Measurements from ENCODE around the gene CHD5.

The CHD5 gene

DNA sequence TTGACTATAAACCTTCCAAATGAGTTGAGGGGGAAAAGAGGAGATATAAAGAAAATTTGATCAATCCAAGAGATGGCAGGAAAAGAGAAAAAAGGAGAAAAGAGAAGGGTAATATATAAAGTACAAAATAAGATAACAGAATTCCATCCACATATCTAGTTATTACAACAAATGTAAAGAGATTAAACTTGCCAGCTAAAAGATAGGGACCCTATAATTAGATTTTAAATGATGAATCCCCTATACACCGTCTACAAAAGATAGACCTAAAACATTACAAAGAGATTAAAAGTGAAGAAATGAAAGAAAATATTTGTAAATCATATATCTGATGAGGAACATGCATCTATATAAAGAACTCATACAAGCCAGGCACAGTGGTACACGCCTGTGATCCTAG, 63.1 kb downstream of the CHD5 start:
- Histone ChIP-seq H3K27me3 (ENCODE audit: insufficient read depth, low read length) (no peaks in the 10 kb centered on the region), H3K27ac (ENCODE audit: low read depth, low read length) (no peak overlapping the region), H3K4me3 (ENCODE audit: low read length) (no peak overlapping the region), H3K36me3 (ENCODE audit: insufficient read depth, low read length) (no peaks in the 10 kb centered on the region), H3K9ac (ENCODE audit: low read depth, low read length) (no peak overlapping the region), H3K9me3 (ENCODE audit: insufficient read depth, low read depth, low read length) (peaks cover 11% of the 10 kb centered on the region; the same call in 1 of the 2 replicates), H3K4me1 (ENCODE audit: insufficient read depth, low read length) (no peaks in the 10 kb centered on the region)
- WGBS = 82% methylated on average over 1 of the region's 2 CpGs

DNA sequence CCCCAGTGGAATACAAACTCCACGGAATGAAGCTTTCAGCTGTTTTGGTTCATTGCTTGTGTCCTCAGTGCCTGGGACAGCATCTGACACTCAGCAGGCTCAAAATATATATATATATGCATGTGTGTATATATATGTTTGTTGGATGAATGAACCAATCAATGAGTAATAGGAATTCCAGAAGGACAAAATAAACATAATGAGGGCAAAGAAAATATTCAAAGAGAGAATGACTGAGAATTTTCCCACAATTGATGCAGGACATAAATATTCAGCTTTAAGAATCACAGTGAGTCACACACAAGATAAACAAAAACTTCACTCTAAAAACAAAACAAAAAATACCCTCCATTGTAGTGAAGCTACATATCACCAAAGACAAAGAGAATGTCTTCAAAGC, 64.0 kb downstream of the CHD5 start:
- H3K36me3 ChIP-seq (ENCODE audit: insufficient read depth, low read length) = no peaks in the 10 kb centered on the region
- no peaks in the 10 kb centered on the region for H3K27me3 ChIP-seq (ENCODE audit: insufficient read depth, low read length)
- no peak overlapping the region for H3K9ac ChIP-seq (ENCODE audit: low read depth, low read length)
- peaks cover 11% of the 10 kb centered on the region; the same call in 1 of the 2 replicates for H3K9me3 ChIP-seq (ENCODE audit: insufficient read depth, low read depth, low read length)
- H3K27ac ChIP-seq (ENCODE audit: low read depth, low read length) = no peak overlapping the region
- H3K4me1 ChIP-seq (ENCODE audit: insufficient read depth, low read length) = no peaks in the 10 kb centered on the region
- no peak overlapping the region for H3K4me3 ChIP-seq (ENCODE audit: low read length)
- WGBS = 87% methylated on average over 1 of the region's 1 CpG

DNA sequence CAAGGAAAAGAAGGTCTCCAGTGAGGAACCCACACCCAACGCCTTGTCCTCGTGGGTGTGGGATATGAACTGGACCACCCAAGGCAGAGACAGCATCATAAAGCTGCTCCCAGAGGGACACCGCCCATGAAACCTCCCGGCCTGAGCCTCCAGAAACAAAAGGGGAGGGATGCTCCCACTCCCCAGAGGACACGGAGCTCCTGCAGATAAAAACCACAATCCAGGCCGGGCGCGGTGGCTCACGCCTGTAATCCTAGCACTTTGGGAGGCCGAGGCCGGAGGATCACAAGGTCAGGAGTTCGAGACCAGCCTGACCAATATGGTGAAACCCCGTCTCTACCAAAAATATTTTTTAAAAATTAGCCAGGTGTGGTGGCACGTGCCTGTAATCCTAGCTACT, 66.4 kb downstream of the CHD5 start:
- H3K4me1 ChIP-seq (ENCODE audit: insufficient read depth, low read length) = no peaks in the 10 kb centered on the region
- H3K9me3 ChIP-seq (ENCODE audit: insufficient read depth, low read depth, low read length) = peaks cover 11% of the 10 kb centered on the region; the same call in 1 of the 2 replicates
- no peak overlapping the region for H3K27ac ChIP-seq (ENCODE audit: low read depth, low read length)
- H3K9ac ChIP-seq (ENCODE audit: low read depth, low read length) = no peak overlapping the region
- no peak overlapping the region for H3K4me3 ChIP-seq (ENCODE audit: low read length)
- no peaks in the 10 kb centered on the region for H3K27me3 ChIP-seq (ENCODE audit: insufficient read depth, low read length)
- no peaks in the 10 kb centered on the region for H3K36me3 ChIP-seq (ENCODE audit: insufficient read depth, low read length)
- 95% methylated on average over 14 of the region's 14 CpGs for WGBS

DNA sequence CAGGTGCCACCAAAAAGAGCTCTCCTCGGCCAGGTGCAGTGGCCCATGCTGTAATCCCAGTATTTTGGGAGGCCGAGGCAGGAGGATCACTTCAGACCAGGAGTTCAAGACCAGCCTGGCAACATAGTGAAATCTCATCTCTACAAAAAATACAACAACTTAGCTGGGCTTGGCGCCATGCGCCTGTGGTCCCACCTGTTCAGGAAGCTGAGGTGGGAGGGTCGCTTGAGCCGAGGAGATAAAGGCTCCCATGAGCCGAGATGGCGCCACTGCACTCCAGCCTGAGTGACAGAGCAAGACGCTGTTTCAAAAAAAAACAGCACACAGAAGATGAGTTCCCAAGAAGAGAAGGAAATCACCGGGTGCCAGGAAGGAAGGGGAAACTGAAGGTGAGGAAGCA, 67.0 kb downstream of the CHD5 start:
- Histone ChIP-seq H3K4me1 (ENCODE audit: insufficient read depth, low read length) (no peaks in the 10 kb centered on the region), H3K27me3 (ENCODE audit: insufficient read depth, low read length) (no peaks in the 10 kb centered on the region), H3K36me3 (ENCODE audit: insufficient read depth, low read length) (no peaks in the 10 kb centered on the region), H3K4me3 (ENCODE audit: low read length) (no peak overlapping the region), H3K9ac (ENCODE audit: low read depth, low read length) (no peak overlapping the region), H3K9me3 (ENCODE audit: insufficient read depth, low read depth, low read length) (peaks cover 11% of the 10 kb centered on the region; the same call in 1 of the 2 replicates), H3K27ac (ENCODE audit: low read depth, low read length) (no peak overlapping the region)
- WGBS = 92% methylated on average over 10 of the region's 10 CpGs

DNA sequence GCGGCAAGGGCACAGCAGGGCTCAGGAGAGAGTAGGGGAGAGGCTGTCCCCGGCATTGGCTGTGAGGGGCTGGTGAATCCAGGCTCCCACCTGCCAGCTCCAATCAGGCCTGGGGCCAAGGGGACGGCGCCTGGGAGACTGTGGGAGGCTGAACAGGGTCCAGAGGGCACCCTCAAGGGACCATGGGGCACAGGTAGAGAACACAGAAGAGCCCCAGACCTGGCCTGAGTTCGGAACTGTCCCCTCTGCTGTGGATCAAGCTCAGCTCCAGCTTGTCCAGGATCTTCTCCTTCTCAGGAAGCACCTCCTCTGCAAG, 67.5 kb downstream of the CHD5 start:
- no peaks in the 10 kb centered on the region for H3K4me1 ChIP-seq (ENCODE audit: insufficient read depth, low read length)
- H3K9ac ChIP-seq (ENCODE audit: low read depth, low read length) = no peak overlapping the region
- peaks cover 11% of the 10 kb centered on the region; the same call in 1 of the 2 replicates for H3K9me3 ChIP-seq (ENCODE audit: insufficient read depth, low read depth, low read length)
- H3K27ac ChIP-seq (ENCODE audit: low read depth, low read length) = no peak overlapping the region
- no peaks in the 10 kb centered on the region for H3K27me3 ChIP-seq (ENCODE audit: insufficient read depth, low read length)
- no peak overlapping the region for H3K4me3 ChIP-seq (ENCODE audit: low read length)
- H3K36me3 ChIP-seq (ENCODE audit: insufficient read depth, low read length) = no peaks in the 10 kb centered on the region
- WGBS = 87% methylated on average over 5 of the region's 5 CpGs

DNA sequence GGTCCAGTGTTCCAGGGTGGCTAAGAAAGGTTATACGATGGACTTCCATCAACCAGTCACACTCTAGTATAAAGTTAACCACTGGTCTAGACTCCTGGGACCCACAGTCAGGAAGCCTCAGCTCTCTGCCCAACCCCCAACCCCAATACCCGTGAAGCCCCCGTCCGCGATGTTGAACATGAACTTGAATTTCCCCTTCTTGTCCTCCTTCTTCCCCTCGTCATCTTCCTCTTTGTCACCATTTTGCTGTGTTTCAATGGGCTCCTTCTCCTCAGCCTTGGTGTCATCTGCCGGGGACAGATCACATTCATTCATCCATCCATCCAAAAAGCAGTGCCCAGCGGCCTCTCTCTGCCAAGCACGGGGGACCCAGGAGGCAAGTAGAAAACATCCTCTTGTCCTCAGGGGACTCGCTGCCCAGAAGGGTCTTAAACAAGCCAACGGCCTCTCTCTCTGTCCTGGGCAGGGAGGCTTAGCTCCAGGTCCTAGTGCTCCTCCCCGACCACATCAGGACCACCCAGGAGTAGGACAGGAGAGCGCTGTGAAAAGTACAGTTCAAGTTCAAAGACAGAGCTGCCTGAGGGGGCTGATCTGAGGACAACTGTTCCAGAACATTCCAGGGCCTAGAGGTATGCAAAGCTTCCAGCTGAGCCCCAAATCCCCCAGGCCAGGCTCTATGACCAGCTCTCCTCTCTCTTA, 68.0 kb downstream of the CHD5 start:
- no peaks in the 10 kb centered on the region for H3K36me3 ChIP-seq (ENCODE audit: insufficient read depth, low read length)
- no peak overlapping the region for H3K9ac ChIP-seq (ENCODE audit: low read depth, low read length)
- H3K27me3 ChIP-seq (ENCODE audit: insufficient read depth, low read length) = no peaks in the 10 kb centered on the region
- H3K4me1 ChIP-seq (ENCODE audit: insufficient read depth, low read length) = no peaks in the 10 kb centered on the region
- peaks cover 7% of the 10 kb centered on the region; the same call in 1 of the 2 replicates for H3K9me3 ChIP-seq (ENCODE audit: insufficient read depth, low read depth, low read length)
- no peak overlapping the region for H3K4me3 ChIP-seq (ENCODE audit: low read length)
- WGBS = 90% methylated on average over 13 of the region's 13 CpGs
- no peak overlapping the region for H3K27ac ChIP-seq (ENCODE audit: low read depth, low read length)

DNA sequence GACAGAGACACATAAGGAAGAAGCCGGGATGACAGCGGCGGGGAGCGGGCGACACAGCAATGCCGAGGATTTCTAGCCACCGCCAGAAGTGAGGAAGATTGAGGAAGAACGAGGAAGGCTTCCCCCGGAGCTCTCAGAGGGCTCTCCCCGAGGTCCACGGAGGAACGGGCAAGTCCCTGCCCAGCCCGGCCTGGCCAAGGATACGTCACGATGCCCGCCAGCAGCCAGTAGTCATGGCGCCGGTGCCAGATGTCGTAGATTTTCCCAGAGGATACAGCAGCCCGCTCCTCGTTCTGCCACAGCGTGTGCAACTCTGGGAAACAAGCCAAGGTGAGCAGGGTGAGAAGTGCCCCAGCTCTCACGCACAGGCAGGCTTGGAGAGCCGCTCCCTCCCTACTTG, 68.5 kb downstream of the CHD5 start:
- Histone ChIP-seq H3K36me3 (ENCODE audit: insufficient read depth, low read length) (no peaks in the 10 kb centered on the region), H3K27ac (ENCODE audit: low read depth, low read length) (no peak overlapping the region), H3K4me1 (ENCODE audit: insufficient read depth, low read length) (no peaks in the 10 kb centered on the region), H3K9ac (ENCODE audit: low read depth, low read length) (no peak overlapping the region), H3K27me3 (ENCODE audit: insufficient read depth, low read length) (no peaks in the 10 kb centered on the region), H3K4me3 (ENCODE audit: low read length) (no peak overlapping the region), H3K9me3 (ENCODE audit: insufficient read depth, low read depth, low read length) (0 out of 2 replicates have a peak, but pooled peaks cover 2% of the 10 kb centered on the region)
- 94% methylated on average over 24 of the region's 24 CpGs for WGBS

DNA sequence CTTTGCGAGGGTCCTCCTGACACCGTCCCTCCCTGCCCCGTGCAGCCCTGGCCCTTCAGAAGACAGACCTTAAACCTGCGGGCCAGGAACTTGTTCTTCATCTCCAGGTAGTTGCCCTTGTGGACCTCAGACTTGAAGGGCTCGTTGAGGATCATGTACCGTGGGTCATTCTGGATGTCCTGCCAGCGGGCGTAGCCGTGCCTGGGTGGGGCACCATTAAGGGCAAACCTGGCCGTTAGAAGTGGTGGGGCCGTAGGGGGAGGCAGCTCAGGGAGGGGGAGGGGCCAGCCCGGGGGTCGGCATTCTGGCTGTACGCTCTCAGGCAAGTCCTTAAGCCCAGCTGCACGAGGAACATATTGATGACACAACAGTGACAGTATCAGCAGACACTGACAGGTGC, 69.8 kb downstream of the CHD5 start:
- H3K9ac ChIP-seq (ENCODE audit: low read depth, low read length) = no peak overlapping the region
- H3K36me3 ChIP-seq (ENCODE audit: insufficient read depth, low read length) = no peaks in the 10 kb centered on the region
- no peak overlapping the region for H3K4me3 ChIP-seq (ENCODE audit: low read length)
- no peaks in the 10 kb centered on the region for H3K27me3 ChIP-seq (ENCODE audit: insufficient read depth, low read length)
- H3K9me3 ChIP-seq (ENCODE audit: insufficient read depth, low read depth, low read length) = no peaks in the 10 kb centered on the region
- no peak overlapping the region for H3K27ac ChIP-seq (ENCODE audit: low read depth, low read length)
- H3K4me1 ChIP-seq (ENCODE audit: insufficient read depth, low read length) = no peaks in the 10 kb centered on the region
- WGBS = 89% methylated on average over 15 of the region's 15 CpGs

DNA sequence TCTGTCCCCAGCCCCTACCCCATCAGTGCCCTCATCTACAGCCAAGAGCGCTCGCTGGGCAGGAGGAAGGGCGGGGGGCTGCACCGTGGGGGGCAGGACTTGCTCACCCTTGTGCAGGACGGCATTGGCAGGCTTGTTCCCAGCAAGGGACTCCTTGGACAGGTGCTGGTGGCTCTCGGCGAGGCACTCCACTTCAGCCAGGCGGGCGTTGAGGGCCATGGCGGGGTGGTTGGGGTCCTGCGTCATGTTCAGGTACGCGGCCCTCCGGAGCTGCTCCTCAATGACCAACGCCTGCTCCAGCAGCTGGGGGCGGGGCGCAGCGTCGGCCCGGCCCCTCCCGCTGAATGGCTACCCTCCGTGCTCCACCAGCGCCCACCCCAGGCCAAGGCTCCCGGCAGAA, 70.4 kb downstream of the CHD5 start:
- H3K9me3 ChIP-seq (ENCODE audit: insufficient read depth, low read depth, low read length) = no peaks in the 10 kb centered on the region
- no peak overlapping the region for H3K4me3 ChIP-seq (ENCODE audit: low read length)
- H3K27ac ChIP-seq (ENCODE audit: low read depth, low read length) = no peak overlapping the region
- H3K36me3 ChIP-seq (ENCODE audit: insufficient read depth, low read length) = no peaks in the 10 kb centered on the region
- no peaks in the 10 kb centered on the region for H3K27me3 ChIP-seq (ENCODE audit: insufficient read depth, low read length)
- H3K9ac ChIP-seq (ENCODE audit: low read depth, low read length) = no peak overlapping the region
- H3K4me1 ChIP-seq (ENCODE audit: insufficient read depth, low read length) = no peaks in the 10 kb centered on the region
- WGBS = 70% methylated on average over 24 of the region's 24 CpGs

DNA sequence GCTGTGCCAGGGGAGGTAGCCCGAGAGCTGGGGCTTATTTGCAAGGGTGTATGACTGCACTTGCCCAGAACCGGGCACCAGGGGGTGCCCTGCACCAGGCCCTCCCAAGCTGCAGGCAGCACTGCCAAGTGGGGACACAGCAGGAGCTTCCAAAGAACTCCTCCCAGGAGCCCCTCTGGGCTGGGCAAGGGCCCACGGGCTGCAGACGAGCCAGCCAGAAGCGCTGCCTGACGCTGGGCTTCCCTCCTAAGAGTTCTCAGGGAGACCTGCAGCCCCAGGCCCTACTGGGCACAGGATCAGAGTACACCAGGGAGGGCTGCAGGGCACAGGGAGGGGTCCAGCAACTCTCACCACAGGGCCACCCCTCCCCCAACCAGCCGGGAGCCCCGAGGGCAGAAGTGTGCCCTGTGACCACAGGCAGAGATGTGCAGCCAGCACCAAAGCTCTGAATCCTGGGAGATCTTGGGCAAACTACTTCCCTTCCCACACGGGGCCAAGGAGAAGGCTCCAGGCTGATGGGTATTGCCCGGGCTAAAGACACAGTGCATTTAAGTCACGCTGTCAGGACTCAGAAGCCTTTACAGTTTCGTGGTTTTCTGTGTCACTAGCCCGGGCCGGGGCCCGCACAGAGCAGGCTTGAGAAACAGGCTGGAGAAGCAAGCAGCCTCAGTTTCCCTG, 71.0 kb downstream of the CHD5 start:
- WGBS = 51% methylated on average over 15 of the region's 15 CpGs
- no peaks in the 10 kb centered on the region for H3K4me1 ChIP-seq (ENCODE audit: insufficient read depth, low read length)
- no peak overlapping the region for H3K4me3 ChIP-seq (ENCODE audit: low read length)
- no peaks in the 10 kb centered on the region for H3K9me3 ChIP-seq (ENCODE audit: insufficient read depth, low read depth, low read length)
- no peak overlapping the region for H3K27ac ChIP-seq (ENCODE audit: low read depth, low read length)
- H3K27me3 ChIP-seq (ENCODE audit: insufficient read depth, low read length) = no peaks in the 10 kb centered on the region
- H3K9ac ChIP-seq (ENCODE audit: low read depth, low read length) = no peak overlapping the region
- H3K36me3 ChIP-seq (ENCODE audit: insufficient read depth, low read length) = no peaks in the 10 kb centered on the region

DNA sequence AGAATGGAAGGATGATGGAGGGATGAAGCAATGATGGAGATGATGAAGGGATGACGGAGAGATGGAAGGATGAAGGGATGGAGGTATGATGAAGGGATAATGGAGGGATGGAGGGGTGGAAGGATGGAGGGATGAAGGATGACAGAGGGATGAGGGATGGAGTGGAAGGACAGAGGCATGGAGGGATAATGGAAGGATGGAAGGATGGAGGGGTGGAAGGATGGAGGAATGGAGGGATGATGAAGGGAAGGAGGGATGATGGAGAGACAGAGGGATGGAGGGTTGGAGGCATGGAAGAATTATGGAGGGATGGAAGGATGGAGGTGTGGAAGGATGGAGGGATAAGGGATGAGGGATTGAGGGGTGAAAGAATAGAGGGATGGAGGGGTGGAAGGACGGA, 71.6 kb downstream of the CHD5 start:
- H3K9ac ChIP-seq (ENCODE audit: low read depth, low read length) = no peak overlapping the region
- WGBS = 66% methylated on average over 2 of the region's 2 CpGs
- no peaks in the 10 kb centered on the region for H3K9me3 ChIP-seq (ENCODE audit: insufficient read depth, low read depth, low read length)
- no peaks in the 10 kb centered on the region for H3K4me1 ChIP-seq (ENCODE audit: insufficient read depth, low read length)
- H3K27me3 ChIP-seq (ENCODE audit: insufficient read depth, low read length) = no peaks in the 10 kb centered on the region
- H3K36me3 ChIP-seq (ENCODE audit: insufficient read depth, low read length) = no peaks in the 10 kb centered on the region
- H3K4me3 ChIP-seq (ENCODE audit: low read length) = no peak overlapping the region
- no peak overlapping the region for H3K27ac ChIP-seq (ENCODE audit: low read depth, low read length)
